ENCODE measurements around the gene ATP2A2.
"Not testable (repeated sequence)": the region's sequence is repeated elsewhere in the genome, so short reads cannot be mapped to it uniquely, and the experiment has no call there.

ATP2A2 gene

GRCh38 chr12:110249716-110250225 lies 31.3 kb upstream of the ATP2A2 start:
- Mint-ChIP-seq H3K9me3 (no peaks in the 10 kb centered on the region), H3K36me3 (no peaks in the 10 kb centered on the region), H3K4me3 (no peak overlapping the region), H3K4me1 (no peaks in the 10 kb centered on the region), H3K27ac (no peak overlapping the region), H3K27me3 (peaks cover 34% of the 10 kb centered on the region)
- no peak for DNase-seq
- CTCF ChIA-PET, result interaction anchor here (0.5 to 1.5 kb wide), 3 partner anchors 29 to 398 kb away, joined by 3 to 4 read pairs (median 3); no protein-coding TSS in a partner anchor

GRCh38 chr12:110251381-110251780 lies 29.7 kb upstream of the ATP2A2 start:
- H3K27me3 Mint-ChIP-seq, result peaks cover 37% of the 10 kb centered on the region
- no peak overlapping the region for H3K4me3 Mint-ChIP-seq
- H3K9me3 Mint-ChIP-seq, result no peaks in the 10 kb centered on the region
- no peaks in the 10 kb centered on the region for H3K36me3 Mint-ChIP-seq
- no peaks in the 10 kb centered on the region for H3K4me1 Mint-ChIP-seq
- DNase-seq, result no peak
- H3K27ac Mint-ChIP-seq, result no peak overlapping the region
- CTCF ChIA-PET, result no interaction called here

GRCh38 chr12:110252716-110253115 lies 28.3 kb upstream of the ATP2A2 start:
- no peak overlapping the region for H3K27ac Mint-ChIP-seq
- peaks cover 38% of the 10 kb centered on the region for H3K27me3 Mint-ChIP-seq
- no peaks in the 10 kb centered on the region for H3K4me1 Mint-ChIP-seq
- no peak overlapping the region for H3K4me3 Mint-ChIP-seq
- H3K9me3 Mint-ChIP-seq, result no peaks in the 10 kb centered on the region
- DNase-seq, result no peak
- CTCF ChIA-PET, result no interaction called here
- H3K36me3 Mint-ChIP-seq, result no peaks in the 10 kb centered on the region

GRCh38 chr12:110253176-110253575 lies 27.9 kb upstream of the ATP2A2 start:
- CTCF ChIA-PET, result no interaction called here
- Mint-ChIP-seq H3K27ac (no peak overlapping the region), H3K4me3 (no peak overlapping the region), H3K9me3 (no peaks in the 10 kb centered on the region), H3K27me3 (peaks cover 40% of the 10 kb centered on the region), H3K4me1 (no peaks in the 10 kb centered on the region), H3K36me3 (no peaks in the 10 kb centered on the region)
- no peak for DNase-seq

GRCh38 chr12:110254971-110255540 lies 26.0 kb upstream of the ATP2A2 start:
- DNase-seq, result no peak
- Mint-ChIP-seq H3K9me3 (no peaks in the 10 kb centered on the region), H3K36me3 (no peaks in the 10 kb centered on the region), H3K27ac (no peak overlapping the region), H3K27me3 (peaks cover 36% of the 10 kb centered on the region), H3K4me3 (no peak overlapping the region), H3K4me1 (no peaks in the 10 kb centered on the region)
- CTCF ChIA-PET, result interaction anchor here (1.9 kb wide), 1 partner anchor 154 kb away, joined by 5 read pairs; no protein-coding TSS in a partner anchor

- not testable (repeated sequence) for DNase-seq, H3K36me3 Mint-ChIP-seq
- CTCF ChIA-PET, result interaction anchor here (1.9 kb wide), 1 partner anchor 155 kb away, joined by 5 read pairs; no protein-coding TSS in a partner anchor
These were observed 25.1 kb upstream of the ATP2A2 start for GRCh38 chr12:110255890-110256456.

GRCh38 chr12:110256780-110257431 lies 24.1 kb upstream of the ATP2A2 start:
- DNase-seq, result no peak
- H3K36me3 Mint-ChIP-seq, result no peaks in the 10 kb centered on the region
- no peak overlapping the region for H3K4me3 Mint-ChIP-seq
- no peaks in the 10 kb centered on the region for H3K9me3 Mint-ChIP-seq
- no peaks in the 10 kb centered on the region for H3K4me1 Mint-ChIP-seq
- H3K27ac Mint-ChIP-seq, result no peak overlapping the region
- peaks cover 40% of the 10 kb centered on the region for H3K27me3 Mint-ChIP-seq
- CTCF ChIA-PET, result no interaction called here

More at GRCh38 chr12:110255890-110256456, 25.1 kb upstream of the ATP2A2 start:
- not testable (repeated sequence) for H3K4me1 Mint-ChIP-seq, H3K9me3 Mint-ChIP-seq, H3K27ac Mint-ChIP-seq, H3K4me3 Mint-ChIP-seq
- H3K27me3 Mint-ChIP-seq, result peaks cover 36% of the 10 kb centered on the region

- Mint-ChIP-seq H3K4me3 (no peak overlapping the region), H3K27me3 (peaks cover 34% of the 10 kb centered on the region), H3K27ac (no peak overlapping the region), H3K9me3 (no peaks in the 10 kb centered on the region), H3K36me3 (no peaks in the 10 kb centered on the region), H3K4me1 (no peaks in the 10 kb centered on the region)
- DNase-seq, result no peak
- CTCF ChIA-PET, result interaction anchor here (1.1 kb wide), 1 partner anchor 13 kb away, joined by 3 read pairs; no protein-coding TSS in a partner anchor
These were observed 22.6 kb upstream of the ATP2A2 start for GRCh38 chr12:110258466-110258865.

- H3K27ac Mint-ChIP-seq, result no peak overlapping the region
- H3K9me3 Mint-ChIP-seq, result no peaks in the 10 kb centered on the region
- no peaks in the 10 kb centered on the region for H3K36me3 Mint-ChIP-seq
- DNase-seq, result no peak
- H3K4me1 Mint-ChIP-seq, result no peaks in the 10 kb centered on the region
- CTCF ChIA-PET, result no interaction called here
- H3K4me3 Mint-ChIP-seq, result no peak overlapping the region
- H3K27me3 Mint-ChIP-seq, result peaks cover 47% of the 10 kb centered on the region
These were observed 18.3 kb upstream of the ATP2A2 start for GRCh38 chr12:110262442-110263388.

GRCh38 chr12:110266381-110266960 lies 14.6 kb upstream of the ATP2A2 start:
- Mint-ChIP-seq H3K4me3 (no peak overlapping the region), H3K4me1 (no peaks in the 10 kb centered on the region), H3K27me3 (peaks cover 69% of the 10 kb centered on the region), H3K9me3 (no peaks in the 10 kb centered on the region), H3K36me3 (no peaks in the 10 kb centered on the region), H3K27ac (no peak overlapping the region)
- no peak for DNase-seq
- CTCF ChIA-PET, result no interaction called here

- Mint-ChIP-seq H3K4me3 (no peak overlapping the region), H3K4me1 (no peaks in the 10 kb centered on the region), H3K27ac (no peak overlapping the region), H3K36me3 (no peaks in the 10 kb centered on the region), H3K9me3 (no peaks in the 10 kb centered on the region), H3K27me3 (peaks cover 71% of the 10 kb centered on the region)
- no peak for DNase-seq
- CTCF ChIA-PET, result no interaction called here
These were observed 13.9 kb upstream of the ATP2A2 start for GRCh38 chr12:110266980-110267620.

GRCh38 chr12:110269622-110270124 lies 11.4 kb upstream of the ATP2A2 start:
- CTCF ChIA-PET, result interaction anchor here (0.7 kb wide), 1 partner anchor 25 kb away, joined by 3 read pairs; no protein-coding TSS in a partner anchor
- Mint-ChIP-seq H3K27ac (no peak overlapping the region), H3K9me3 (no peaks in the 10 kb centered on the region), H3K36me3 (no peaks in the 10 kb centered on the region), H3K4me1 (no peaks in the 10 kb centered on the region), H3K4me3 (no peak overlapping the region), H3K27me3 (peaks cover 68% of the 10 kb centered on the region)
- DNase-seq, result no peak

Measured in activated naive CD4-positive, alpha-beta T cell treated with anti-CD3 and anti-CD28 coated beads, Interleukin-2, amount 10 ng/mL, durations not matched to agents 7 days and 5 days (primary cell).